HL-60 (cell line): Measurements from ENCODE around the gene CFAP97D2.

Source experiments
- DNase-seq, 2 experiments: peaks; one replicate each; pipeline ENCODE4 v3.0.0-alpha.2; 2010 to 2020; ENCODE audit warnings: low read depth in 1 of 2, low spot score in 1 of 2
- H3K27ac ChIP-seq: fragments of 250-450 bp; sonication (Bioruptor Pico); replicated peaks from 2 replicates; pipeline ENCODE4 v1.5.1; 2020; ENCODE audit warnings: mild to moderate bottlenecking, moderate library complexity
- H3K27me3 ChIP-seq: fragments of 250-450 bp; sonication (Bioruptor Pico); 2 replicates; pipeline ENCODE4 v1.5.1; 2021; ENCODE audit warnings: mild to moderate bottlenecking, moderate library complexity; ENCODE audit not compliant: insufficient read depth, poor library complexity, severe bottlenecking
- H3K4me3 ChIP-seq: replicated peaks from 2 replicates; pipeline ENCODE4 v1.5.1; 2011; ENCODE audit warnings: mild to moderate bottlenecking, control low read depth, low read length; ENCODE audit not compliant: insufficient read depth
- GABPA ChIP-seq: IDR thresholded peaks from 2 replicates; pipeline ENCODE4 v1.6.1; 2012; ENCODE audit warnings: low read depth
- POLR2AphosphoS5 ChIP-seq: IDR thresholded peaks from 2 replicates; pipeline ENCODE4 v1.6.1; 2012; ENCODE audit warnings: low read depth
- SPI1 ChIP-seq: IDR thresholded peaks from 2 replicates; pipeline ENCODE4 v1.6.1; 2012; ENCODE audit warnings: low read depth, mild to moderate bottlenecking, borderline replicate concordance
- TF ChIP-seq, protein P1 (sequence below): IDR thresholded peaks from one replicate; pipeline ENCODE4 v1.5.1; 2011; ENCODE audit warnings: low read length, control low read depth, inconsistent platforms; ENCODE audit not compliant: insufficient read depth
- TF ChIP-seq, protein P2 (sequence below): IDR thresholded peaks from 2 replicates; pipeline ENCODE4 v1.6.1; 2012; ENCODE audit warnings: low read depth; ENCODE audit not compliant: insufficient replicate concordance

CFAP97D2 gene

DNA sequence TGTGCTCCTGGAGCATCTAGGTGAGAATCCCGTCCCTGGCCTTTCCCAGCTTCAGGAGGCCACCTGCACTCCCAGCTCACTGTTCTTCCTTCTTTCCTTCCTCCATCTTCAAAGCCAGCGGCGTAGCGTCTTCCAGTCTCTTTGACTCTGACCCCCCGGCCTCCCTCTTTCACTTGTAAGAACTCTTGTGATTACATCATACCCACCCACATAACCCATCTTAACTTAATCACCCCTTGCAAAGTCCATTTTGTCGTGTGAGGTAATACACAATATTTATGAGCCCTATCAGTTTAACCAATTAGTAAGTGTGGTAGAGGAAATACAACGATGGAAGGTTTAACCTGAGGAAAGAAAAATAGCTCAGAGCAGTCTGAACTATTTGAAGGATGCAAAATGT lies 51.1 kb downstream of the CFAP97D2 start:
- no peak overlapping the region for H3K4me3 ChIP-seq
- TF ChIP-seq, protein P1, sequence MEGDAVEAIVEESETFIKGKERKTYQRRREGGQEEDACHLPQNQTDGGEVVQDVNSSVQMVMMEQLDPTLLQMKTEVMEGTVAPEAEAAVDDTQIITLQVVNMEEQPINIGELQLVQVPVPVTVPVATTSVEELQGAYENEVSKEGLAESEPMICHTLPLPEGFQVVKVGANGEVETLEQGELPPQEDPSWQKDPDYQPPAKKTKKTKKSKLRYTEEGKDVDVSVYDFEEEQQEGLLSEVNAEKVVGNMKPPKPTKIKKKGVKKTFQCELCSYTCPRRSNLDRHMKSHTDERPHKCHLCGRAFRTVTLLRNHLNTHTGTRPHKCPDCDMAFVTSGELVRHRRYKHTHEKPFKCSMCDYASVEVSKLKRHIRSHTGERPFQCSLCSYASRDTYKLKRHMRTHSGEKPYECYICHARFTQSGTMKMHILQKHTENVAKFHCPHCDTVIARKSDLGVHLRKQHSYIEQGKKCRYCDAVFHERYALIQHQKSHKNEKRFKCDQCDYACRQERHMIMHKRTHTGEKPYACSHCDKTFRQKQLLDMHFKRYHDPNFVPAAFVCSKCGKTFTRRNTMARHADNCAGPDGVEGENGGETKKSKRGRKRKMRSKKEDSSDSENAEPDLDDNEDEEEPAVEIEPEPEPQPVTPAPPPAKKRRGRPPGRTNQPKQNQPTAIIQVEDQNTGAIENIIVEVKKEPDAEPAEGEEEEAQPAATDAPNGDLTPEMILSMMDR, result no peak
- TF ChIP-seq GABPA (no peak), POLR2AphosphoS5 (no peak), SPI1 (no peak)
- TF ChIP-seq, protein P2, sequence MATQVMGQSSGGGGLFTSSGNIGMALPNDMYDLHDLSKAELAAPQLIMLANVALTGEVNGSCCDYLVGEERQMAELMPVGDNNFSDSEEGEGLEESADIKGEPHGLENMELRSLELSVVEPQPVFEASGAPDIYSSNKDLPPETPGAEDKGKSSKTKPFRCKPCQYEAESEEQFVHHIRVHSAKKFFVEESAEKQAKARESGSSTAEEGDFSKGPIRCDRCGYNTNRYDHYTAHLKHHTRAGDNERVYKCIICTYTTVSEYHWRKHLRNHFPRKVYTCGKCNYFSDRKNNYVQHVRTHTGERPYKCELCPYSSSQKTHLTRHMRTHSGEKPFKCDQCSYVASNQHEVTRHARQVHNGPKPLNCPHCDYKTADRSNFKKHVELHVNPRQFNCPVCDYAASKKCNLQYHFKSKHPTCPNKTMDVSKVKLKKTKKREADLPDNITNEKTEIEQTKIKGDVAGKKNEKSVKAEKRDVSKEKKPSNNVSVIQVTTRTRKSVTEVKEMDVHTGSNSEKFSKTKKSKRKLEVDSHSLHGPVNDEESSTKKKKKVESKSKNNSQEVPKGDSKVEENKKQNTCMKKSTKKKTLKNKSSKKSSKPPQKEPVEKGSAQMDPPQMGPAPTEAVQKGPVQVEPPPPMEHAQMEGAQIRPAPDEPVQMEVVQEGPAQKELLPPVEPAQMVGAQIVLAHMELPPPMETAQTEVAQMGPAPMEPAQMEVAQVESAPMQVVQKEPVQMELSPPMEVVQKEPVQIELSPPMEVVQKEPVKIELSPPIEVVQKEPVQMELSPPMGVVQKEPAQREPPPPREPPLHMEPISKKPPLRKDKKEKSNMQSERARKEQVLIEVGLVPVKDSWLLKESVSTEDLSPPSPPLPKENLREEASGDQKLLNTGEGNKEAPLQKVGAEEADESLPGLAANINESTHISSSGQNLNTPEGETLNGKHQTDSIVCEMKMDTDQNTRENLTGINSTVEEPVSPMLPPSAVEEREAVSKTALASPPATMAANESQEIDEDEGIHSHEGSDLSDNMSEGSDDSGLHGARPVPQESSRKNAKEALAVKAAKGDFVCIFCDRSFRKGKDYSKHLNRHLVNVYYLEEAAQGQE, result no peak
- no peak overlapping the region for H3K27ac ChIP-seq
- DNase-seq, result peak; percentile 51 to 60
- H3K27me3 ChIP-seq, result no peaks in the 10 kb centered on the region

DNA sequence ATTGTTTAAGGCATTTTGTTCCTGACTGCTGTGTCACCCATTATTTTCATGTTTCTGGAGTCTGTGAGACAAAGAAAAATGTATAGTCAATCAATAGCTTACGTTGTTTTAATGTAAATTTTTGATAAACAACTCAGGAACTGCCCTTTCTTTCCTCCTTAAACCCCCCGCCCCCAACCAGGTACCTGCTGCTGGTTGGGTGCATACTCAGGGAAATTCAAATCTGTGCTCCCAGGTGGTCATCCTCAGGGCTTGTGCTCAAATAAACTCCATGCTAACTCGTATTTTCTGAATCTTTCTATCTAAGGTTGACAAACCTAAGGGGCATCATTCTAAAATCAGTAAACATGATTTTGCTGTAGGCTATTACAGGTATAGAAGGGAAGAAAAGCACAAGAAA lies 51.5 kb downstream of the CFAP97D2 start:
- Histone ChIP-seq H3K27ac (no peak overlapping the region), H3K4me3 (no peak overlapping the region), H3K27me3 (no peaks in the 10 kb centered on the region)
- no peak for DNase-seq
- TF ChIP-seq GABPA, result no peak
- TF ChIP-seq, protein P2, result no peak
- TF ChIP-seq, protein P1, result no peak
- TF ChIP-seq POLR2AphosphoS5, result no peak

DNA sequence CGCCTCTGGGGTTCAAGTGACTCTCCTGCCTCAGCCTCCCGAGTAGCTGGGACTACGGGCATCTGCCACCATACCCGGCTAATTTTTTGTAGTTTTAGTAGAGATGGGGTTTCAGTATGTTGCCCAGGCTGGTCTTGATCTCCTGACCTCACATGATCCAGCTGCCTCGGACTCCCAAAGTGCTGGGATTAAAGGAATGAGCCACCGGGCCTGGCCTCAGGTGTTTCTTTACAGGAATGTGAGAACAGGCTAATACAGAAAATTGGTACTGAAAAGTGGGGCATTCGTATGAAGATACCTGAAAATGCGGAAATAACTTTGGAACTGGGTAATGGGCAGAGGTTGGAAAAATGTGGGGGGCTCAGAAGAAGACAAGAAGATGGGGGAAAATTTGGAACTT lies 52.8 kb downstream of the CFAP97D2 start:
- no peak for DNase-seq
- Histone ChIP-seq H3K4me3 (no peak overlapping the region), H3K27ac (no peak overlapping the region), H3K27me3 (no peaks in the 10 kb centered on the region)
- TF ChIP-seq, protein P2, result no peak
- TF ChIP-seq POLR2AphosphoS5 (no peak), GABPA (no peak), SPI1 (no peak)
- TF ChIP-seq, protein P1, result no peak
